ENCODE results near the gene RRBP1.

- TF ChIP-seq POLR2A (IDR thresholded peaks at IDR 0.05; ENCODE audit: low read depth, low read length) (no peak), CTCF (conservative IDR thresholded peaks at IDR 0.05; ENCODE audit: low read depth, low read length) (no peak), CEBPB (IDR thresholded peaks at IDR 0.05; ENCODE audit: low read depth, low read length) (no peak), FOS (IDR thresholded peaks at IDR 0.05; ENCODE audit: low read depth, low read length) (no peak)
Measured at GRCh38 chr20:17653835-17654648, 28.0 kb downstream of the RRBP1 start.
